Urothelium cell line (cell line): ENCODE data around the gene A4GALT.

ENCODE experiments used
- DNase-seq: peaks from one replicate; pipeline ENCODE4 v3.0.0; 2011; ENCODE audit warnings: low spot score, mixed read lengths
- FAIRE-seq: peaks from 2 replicates; lab custom pipeline; 2011; peaks lifted over from hg19 to GRCh38; lab: Jason Lieb, UNC

A4GALT gene

DNA sequence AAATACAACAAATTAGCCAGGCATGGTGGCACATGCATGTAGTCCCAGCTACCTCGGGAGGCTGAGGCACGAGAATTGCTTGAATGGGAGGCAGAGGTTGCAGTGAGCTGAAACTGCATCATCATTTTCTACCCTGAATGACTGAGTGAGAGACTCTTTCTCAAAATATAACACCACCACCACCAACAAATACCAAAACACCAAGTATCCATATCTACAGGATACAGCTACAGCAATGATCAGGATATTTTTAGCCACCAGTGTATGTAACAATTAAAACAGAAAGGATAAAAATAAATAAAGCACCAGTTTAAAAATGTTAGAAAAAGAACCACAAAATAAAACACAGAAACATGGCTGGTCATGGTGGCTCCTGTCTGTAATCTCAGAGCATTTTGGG, 13.2 kb downstream of the A4GALT start:
- DNase-seq (no peak), FAIRE-seq (no peak)

DNA sequence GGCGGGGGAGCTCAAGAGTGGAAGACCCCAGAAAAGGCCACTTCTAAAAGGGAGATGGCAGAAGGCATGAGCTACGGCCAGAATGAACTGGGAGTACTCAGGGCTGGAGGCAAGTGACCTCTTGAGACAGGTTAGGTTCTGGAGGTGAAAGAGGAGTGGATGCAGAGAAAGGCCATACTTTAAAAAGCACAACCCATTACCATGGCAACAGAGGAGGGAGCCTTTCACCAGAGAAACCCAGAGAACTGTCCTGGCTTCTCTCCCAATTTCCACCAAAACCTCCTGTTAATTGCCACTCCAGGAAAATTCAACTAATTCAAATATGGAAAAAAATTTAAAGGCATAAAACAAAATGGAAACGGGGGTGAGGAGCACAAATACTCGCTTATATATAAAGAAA, 15.8 kb downstream of the A4GALT start:
- FAIRE-seq = no peak
- no peak for DNase-seq

- FAIRE-seq (no peak), DNase-seq (no peak)
These were observed 18.0 kb downstream of the A4GALT start for GRCh38 chr22:42702675-42703074.

GRCh38 chr22:42701694-42702093, 19.0 kb downstream of the A4GALT start:
- no peak for DNase-seq
- peak; percentile 27 for FAIRE-seq

DNA sequence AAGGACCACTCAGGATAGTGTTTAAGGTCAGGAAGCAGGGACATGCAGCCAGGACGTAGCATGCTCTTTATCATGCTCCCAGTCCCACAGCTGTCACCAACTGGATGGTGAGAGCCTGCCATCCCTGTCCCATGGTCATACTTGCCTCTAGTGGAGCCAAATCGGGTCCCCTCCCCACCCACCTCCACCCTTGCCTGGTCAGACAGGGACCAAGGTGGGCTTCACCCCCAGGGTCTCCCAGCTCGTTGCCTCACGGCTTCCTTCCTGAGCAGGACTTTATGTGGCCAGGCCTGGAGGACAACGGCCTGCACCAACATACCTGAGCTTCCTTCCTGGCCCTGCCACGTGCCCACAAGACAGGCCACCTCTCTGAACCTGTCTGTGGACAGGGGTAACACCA, 19.8 kb downstream of the A4GALT start:
- DNase-seq (no peak), FAIRE-seq (peak; percentile 76)

GRCh38 chr22:42700355-42700754, 20.3 kb downstream of the A4GALT start:
- no peak for DNase-seq

DNA sequence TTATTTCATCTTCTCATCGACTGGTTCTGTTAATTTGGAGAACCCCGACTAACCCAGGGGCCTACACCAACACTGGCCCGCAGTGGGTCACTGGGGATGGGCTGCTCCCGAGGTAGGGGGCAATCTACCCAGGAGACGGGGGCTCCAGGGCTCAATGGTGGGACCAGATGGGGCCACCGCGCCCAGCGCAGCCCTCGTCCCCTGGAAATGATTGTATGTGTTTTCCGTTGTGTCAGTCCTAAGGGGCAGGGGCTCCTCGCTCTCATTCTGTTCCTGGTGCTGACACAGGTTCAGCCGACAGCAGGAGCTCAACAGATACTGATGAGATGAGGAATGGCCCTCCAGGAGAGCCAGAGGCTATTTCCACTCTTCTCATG, 20.7 kb downstream of the A4GALT start:
- FAIRE-seq (no peak), DNase-seq (no peak)

More at GRCh38 chr22:42700355-42700754, 20.3 kb downstream of the A4GALT start:
- no peak for FAIRE-seq

GRCh38 chr22:42699281-42699975, 21.2 kb downstream of the A4GALT start:
- DNase-seq = no peak
- FAIRE-seq = no peak

DNA sequence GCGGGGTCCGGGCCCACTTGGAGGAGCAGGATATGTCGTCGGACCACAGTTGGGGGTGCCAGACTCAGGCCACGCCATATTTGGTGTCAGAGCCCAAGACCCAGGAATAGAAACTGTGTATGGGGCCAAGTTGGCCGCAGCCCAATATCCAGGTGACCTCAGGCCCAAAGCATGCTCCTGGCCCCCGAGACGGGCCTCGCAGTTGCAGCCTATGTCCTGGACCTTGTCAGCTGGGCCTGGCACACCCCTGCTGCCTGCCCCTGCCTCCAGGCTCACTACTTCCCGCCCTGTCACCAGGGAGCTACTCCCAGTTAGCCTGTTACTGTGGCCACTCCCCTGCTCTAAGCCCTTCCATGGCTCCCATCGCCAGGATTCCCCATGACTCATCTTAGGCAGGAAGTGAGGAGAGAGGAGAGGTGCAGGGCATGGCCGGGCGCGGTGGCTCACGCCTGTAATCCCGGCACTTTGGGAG, 23.1 kb downstream of the A4GALT start:
- peak; percentile 90 for DNase-seq
- peak; percentile 81 for FAIRE-seq

DNA sequence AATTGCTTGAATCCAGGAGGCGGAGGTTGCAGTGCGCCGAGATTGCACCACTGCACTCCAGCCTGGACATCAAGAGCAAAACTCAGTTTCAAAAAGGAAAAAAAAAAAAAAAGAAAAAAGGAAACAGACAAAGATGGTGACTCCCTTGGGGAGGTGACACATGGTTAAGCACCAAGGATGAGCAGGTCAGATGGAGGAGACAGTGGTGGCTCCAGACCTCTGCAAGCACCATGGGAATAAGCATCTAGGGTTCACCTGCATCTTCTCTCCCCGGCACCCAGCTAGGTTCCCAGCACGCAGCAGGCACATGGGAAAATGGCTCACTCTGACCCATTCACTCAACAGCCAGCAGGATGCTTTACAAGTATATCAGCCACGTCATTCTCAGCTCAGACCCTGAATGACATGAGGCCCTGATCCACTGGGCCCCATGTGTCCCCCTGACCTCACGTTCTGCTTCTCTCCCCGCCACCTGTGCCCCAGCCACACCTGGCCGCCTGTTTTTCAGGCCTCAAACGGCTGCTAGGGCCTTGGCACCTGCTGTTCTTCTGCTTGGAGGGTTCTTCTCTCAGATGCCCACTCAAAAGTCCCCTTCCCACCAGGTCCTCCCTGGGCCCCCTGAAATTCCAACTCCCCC, 24.2 kb downstream of the A4GALT start:
- DNase-seq = no peak
- FAIRE-seq = peak; percentile 84

DNA sequence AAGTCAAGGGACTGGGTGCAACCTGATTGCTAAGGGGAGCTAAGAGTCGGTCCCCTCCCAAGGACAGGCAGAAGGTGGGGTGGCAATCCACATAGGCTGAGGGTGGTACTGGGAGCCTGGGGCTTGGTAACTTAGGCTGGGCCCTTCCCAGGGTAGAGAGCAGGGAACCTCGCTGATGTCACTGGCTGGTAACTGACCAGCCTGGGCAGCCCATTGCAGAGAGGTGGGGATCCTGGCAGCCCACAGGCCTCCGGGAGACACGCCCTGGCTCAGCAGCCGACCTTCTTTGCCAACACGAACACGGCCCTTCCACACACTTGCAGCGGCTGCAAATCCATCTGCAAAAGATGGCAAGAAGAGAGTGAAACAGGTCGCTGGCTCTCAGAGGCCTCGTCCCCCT, 25.4 kb downstream of the A4GALT start:
- no peak for DNase-seq
- FAIRE-seq = peak; percentile 75

GRCh38 chr22:42693763-42694683, 26.6 kb downstream of the A4GALT start:
- FAIRE-seq (no peak), DNase-seq (no peak)

- DNase-seq (no peak), FAIRE-seq (no peak)
These were observed 27.5 kb downstream of the A4GALT start for GRCh38 chr22:42693055-42693762.

DNA sequence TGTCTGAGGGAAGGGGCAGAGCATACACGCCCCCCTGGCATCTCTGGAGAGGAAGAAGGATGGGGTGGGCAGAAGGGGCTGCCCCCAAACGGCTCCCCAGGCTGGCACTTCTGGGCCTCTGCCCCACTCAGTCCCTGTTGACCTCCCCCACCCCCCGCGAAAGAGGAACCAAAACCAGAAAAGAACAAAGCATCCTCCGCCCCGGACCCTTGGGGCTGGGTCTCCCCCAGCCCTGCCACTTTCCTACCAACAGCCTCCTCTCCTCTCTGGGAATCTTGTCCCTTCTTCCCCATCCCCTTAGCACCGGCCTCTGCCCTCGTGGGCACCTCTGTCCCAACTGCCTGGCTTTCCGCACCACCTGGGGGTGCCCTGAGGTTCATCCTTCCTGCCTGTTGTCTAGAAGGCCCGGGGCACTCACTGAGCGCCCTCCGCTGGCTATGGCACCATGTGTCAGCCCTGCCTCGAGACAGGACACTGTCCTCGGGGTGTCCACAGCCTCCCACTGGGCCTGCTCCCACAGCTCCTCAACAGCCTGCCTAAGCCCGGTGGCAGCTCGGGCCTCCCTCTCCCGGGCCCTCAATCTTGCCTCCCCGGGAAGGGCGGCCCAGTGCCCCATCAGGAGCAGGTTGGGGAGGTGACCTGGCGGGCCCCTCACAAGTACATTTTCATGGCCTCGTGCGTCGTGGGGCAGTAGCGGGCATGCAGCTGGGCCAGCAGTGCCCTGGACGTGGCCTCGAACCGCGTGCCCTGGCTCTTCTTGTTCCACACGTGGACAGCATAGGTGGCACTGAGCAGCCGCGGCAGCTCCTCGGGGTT, 28.2 kb downstream of the A4GALT start:
- DNase-seq (no peak), FAIRE-seq (no peak)

DNA sequence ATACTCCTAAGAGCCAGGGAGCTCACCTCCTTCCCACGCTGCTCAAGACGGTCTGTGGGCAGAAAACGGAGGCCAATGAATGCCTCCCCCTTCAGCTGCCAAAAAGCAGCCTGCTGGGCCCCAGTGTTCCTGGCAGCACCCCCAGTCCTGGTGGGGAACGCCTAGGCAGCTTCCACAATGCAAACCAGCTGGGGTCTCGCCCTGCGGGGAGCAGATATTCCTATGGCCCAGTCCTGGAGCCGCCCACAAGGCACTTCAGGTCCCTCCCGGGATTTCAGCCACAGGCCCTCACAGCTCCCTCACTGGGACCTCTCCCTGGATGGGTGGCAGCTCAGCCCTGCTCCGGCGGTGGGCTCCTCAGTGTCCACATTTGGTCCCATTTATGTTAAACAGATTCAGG, 29.2 kb downstream of the A4GALT start:
- DNase-seq (no peak), FAIRE-seq (no peak)

GRCh38 chr22:42688241-42689211, 32.1 kb downstream of the A4GALT start:
- peak; percentile 84 for DNase-seq
- FAIRE-seq = peak; percentile 68

GRCh38 chr22:42686756-42687491, 33.7 kb downstream of the A4GALT start:
- DNase-seq = no peak
- FAIRE-seq = no peak
